ENCODE data around the gene FUCA2. TPM values are rescaled to one million over a fixed set of nuclear protein-coding genes. Genes with fewer than 3 reads are reported as not detected.

Gene FUCA2
- total RNA-seq, 4 donors from 2014 or later = 29.8 to 41.8 (median 36.8) TPM

DNA sequence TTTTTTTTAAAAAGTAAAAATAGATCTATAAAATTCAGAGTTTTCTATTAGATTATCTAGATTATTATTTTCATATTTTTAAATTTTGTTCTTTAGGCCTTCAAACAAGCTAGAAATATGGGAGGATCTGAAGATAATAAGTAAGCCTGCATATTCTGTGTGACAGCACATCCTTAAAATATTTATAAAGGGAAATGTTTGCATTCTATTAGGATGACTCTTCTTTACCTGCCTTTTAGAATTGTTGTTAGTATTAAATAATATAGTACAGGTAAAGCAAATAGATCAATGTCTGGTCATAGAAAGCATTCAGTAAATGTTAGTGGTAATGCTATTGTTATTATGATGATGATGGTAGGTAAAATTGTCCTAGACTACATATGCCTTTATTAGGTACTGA is 43.5 kb downstream of the FUCA2 start:
- no peak for DNase-seq (ENCODE audit: low spot score)
- TF ChIP-seq CTCF (IDR thresholded peaks at IDR 0.05) = no peak
- no peak for ATAC-seq (ENCODE audit: low FRiP score)

- ATAC-seq (ENCODE audit: low FRiP score) = no peak
- TF ChIP-seq CTCF (IDR thresholded peaks at IDR 0.05) = no peak
- no peak for DNase-seq (ENCODE audit: low spot score)
These were observed 46.0 kb downstream of the FUCA2 start for GRCh38 chr6:143465546-143465945.

GRCh38 chr6:143457563-143458359 is 53.8 kb downstream of the FUCA2 start:
- TF ChIP-seq CTCF (IDR thresholded peaks at IDR 0.05) = no peak
- DNase-seq (ENCODE audit: low spot score) (no peak), ATAC-seq (ENCODE audit: low FRiP score) (no peak)

DNA sequence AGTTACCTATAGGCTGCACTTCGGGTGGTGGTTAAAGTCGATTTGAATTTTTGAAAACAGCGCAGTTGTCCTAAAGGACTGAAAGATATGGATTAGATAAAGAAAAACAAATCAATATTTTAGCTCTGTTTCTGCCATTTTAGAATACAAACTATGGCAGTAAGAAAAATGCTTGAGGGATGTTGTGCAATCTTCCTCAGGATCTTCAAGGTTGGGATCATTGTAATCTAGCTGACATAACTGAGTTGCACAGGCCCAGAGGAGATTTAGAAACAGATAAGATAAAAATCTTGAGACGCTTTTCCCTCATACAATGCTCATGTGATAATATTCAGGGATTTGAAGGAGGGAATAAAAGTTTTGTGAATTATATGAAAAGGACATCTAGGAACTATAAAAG is 60.0 kb downstream of the FUCA2 start:
- ATAC-seq (ENCODE audit: low FRiP score) (no peak), DNase-seq (ENCODE audit: low spot score) (no peak)
- TF ChIP-seq CTCF (IDR thresholded peaks at IDR 0.05) = no peak

DNA sequence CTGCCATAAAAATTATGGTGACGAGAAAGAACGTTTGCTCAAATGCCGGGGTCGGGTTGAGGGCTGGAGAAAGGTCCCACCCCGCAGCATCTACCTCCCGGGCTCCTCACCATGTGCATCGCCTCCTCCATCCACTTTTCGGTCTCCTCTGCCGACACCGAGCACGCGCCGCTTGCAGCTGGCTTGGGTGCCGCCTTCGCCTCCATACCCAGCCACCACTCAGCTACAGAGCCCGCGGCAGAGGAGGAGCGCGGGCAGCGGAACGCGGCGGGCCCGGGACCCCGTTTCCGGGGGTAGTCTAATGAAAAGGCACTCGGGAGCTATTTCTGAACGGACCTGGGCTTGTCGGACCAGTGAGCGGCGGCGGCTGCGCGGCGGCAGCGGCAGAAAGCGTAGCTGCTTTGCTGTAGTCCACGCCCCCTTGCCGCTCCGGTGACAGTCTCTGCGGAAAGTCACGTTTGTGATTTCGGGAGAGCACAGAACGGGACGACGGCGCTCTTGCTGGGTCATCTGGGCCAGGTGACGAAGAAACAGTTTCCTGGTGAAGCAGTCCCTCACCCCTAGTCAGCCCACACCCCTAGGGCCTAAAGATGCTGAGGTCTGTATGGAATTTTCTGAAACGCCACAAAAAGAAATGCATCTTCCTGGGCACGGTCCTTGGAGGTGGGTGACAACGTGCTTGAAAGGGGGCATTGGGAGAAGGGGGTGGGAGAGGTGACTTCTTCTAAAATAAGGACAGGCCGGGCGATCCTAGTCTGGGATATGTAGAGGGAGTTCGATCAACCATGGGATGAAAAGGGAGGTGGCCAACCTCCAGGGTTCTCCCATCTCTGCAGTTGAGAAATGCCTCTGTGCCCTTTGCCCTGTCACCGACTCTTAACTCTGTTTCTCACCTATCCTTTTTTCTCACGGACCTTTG is 60.8 kb downstream of the FUCA2 start, which contains the start of the genes ADAT2 and PEX3:
Gene ADAT2 (minus strand): TSS at position 243 of the 919 bp plus-strand sequence. CDS start 37 bp downstream, at position 206.
Gene PEX3 (plus strand): TSS at position 353 of the 919 bp plus-strand sequence. CDS start 238 bp downstream, at position 591.
- ATAC-seq (ENCODE audit: low FRiP score) (peak; percentile 100), DNase-seq (ENCODE audit: low spot score) (peak; percentile 46)
- no peak for TF ChIP-seq CTCF (IDR thresholded peaks at IDR 0.05)

- no peak for DNase-seq (ENCODE audit: low spot score)
- ATAC-seq (ENCODE audit: low FRiP score) = no peak
- TF ChIP-seq CTCF (IDR thresholded peaks at IDR 0.05) = no peak
These were observed 61.6 kb downstream of the FUCA2 start for GRCh38 chr6:143449714-143450452.

Measured in omental fat pad (tissue), 4 donors.